Stomach smooth muscle (tissue), 2 donors: Measurements from ENCODE around the gene NEDD9.

ENCODE experiments used
- H3K27ac ChIP-seq: one replicate; pipeline ENCODE4 v1.7.0; 2013; ENCODE audit warnings: mild to moderate bottlenecking, low read length, inconsistent platforms
- H3K27me3 ChIP-seq, 2 donors: one replicate each; pipeline ENCODE4 v1.7.0; 2013; ENCODE audit warnings: low read length in 2 of 2; ENCODE audit not compliant: insufficient read depth in 2 of 2, control insufficient read depth in 1 of 2
- H3K36me3 ChIP-seq, 2 donors: one replicate each; pipeline ENCODE4 v1.7.0; 2013; ENCODE audit warnings: low read length in 2 of 2; ENCODE audit not compliant: control insufficient read depth in 2 of 2, insufficient read depth in 2 of 2
- H3K4me1 ChIP-seq: one replicate; pipeline ENCODE4 v1.7.0; 2013; ENCODE audit warnings: low read length; ENCODE audit not compliant: control insufficient read depth, insufficient read depth
- H3K4me3 ChIP-seq, 2 donors: one replicate each; pipeline ENCODE4 v1.7.0; 2013; ENCODE audit warnings: low read length in 2 of 2
- H3K9ac ChIP-seq, 2 donors: one replicate each; pipeline ENCODE4 v1.7.0; 2013; ENCODE audit warnings: low read length in 2 of 2, mild to moderate bottlenecking in 1 of 2
- H3K9me3 ChIP-seq, 2 donors: one replicate each; pipeline ENCODE4 v1.7.0; 2013; ENCODE audit warnings: low read length in 2 of 2; ENCODE audit not compliant: control insufficient read depth in 2 of 2
- donor health status: healthy.
- donor health status: Pancreatic carcinoma.

The NEDD9 gene

DNA sequence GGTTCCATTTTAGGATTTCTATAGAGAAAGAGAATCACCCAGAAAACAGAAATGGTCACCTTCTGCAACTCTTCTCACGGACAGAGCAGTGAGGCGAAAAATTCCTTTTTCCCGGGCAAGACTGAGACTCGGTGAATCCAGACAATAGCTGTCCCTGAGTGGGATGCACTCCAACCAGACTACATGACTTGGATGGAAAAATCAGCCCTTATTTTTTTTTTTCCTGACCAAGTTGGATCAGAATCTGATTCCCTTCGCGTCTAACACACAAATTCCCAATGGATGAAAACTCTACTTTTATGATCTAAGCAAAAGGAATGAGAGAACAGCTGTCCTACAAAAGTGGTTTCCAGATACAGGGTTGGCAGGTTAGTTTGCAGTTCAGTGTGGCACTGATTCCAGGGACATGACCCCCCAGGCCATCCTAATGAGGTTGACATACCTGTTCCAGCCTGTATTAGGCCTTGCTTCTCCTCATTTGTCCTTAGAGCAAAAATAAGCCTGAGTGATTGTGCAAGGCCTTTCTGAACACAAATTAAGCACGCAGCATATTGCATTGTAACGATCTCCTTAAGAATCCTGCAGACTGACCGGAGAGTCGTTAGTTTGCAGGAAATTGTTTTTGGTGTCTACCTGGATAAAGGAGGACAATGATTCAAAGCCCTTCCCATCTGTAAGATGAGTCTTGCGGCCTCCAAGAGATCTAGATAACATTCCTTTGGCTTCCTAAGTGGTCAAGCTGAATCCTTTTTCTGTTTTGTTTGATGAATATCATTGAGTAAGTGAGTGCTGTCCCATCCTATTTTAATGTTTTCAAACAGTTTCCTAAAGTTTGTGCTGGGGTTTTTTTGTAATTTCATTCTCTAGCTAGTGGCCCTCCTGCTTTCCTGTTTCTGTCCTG is 1.5 kb upstream of the NEDD9 start:
- H3K9me3 ChIP-seq = no peaks in the 10 kb centered on the region
- peaks cover 10% of the 10 kb centered on the region for H3K4me1 ChIP-seq
- no peaks in the 10 kb centered on the region for H3K36me3 ChIP-seq
- H3K4me3 ChIP-seq = no peak overlapping the region
- H3K27ac ChIP-seq = no peak overlapping the region
- no peaks in the 10 kb centered on the region for H3K27me3 ChIP-seq
- H3K9ac ChIP-seq = no peak overlapping the region

DNA sequence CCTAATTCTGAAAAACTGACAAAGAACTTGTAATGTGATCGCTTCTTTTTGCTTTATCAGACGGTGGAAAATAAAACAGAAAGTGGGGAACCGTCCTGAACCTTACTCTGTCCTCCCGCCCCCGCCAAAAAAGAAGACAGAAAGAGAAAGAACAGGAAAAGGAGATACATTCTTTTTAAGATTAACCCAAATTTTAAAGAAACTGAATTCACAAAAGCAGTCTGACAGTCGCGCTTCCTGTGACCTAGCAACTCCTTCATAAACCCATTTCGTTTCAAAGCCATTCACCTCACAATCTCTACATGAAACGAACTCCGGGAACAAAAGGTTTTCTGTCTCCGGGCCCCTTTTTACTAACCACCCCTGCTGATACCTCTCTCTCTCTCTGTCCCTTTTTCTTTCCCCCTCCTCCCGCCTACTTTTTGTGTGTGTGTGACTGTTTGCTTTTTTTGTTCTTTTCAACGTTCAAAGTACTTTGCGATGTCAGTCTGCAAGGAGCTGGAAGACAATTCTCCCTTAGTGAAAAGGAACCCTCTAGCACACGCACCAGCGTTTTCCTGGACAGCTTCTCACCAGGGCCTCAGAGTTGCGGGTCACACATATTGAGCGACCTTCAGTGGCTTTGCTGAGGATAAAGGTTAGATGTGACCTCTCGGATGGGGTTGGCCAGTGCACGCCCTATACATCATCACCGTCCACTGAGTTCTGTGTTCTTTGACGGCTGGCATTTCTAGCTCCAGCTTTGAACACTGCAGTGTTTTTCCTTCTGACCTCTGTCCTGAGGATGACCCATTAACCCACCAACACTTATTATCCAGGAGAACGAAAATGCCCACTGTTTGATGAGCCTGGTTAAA is 530 bp upstream of the NEDD9 start:
- Histone ChIP-seq H3K36me3 (no peaks in the 10 kb centered on the region), H3K4me3 (peak overlapping the region; percentile 83 to 92), H3K27me3 (no peaks in the 10 kb centered on the region), H3K4me1 (peaks cover 10% of the 10 kb centered on the region), H3K9ac (peak overlapping the region; percentile 78 to 82), H3K9me3 (no peaks in the 10 kb centered on the region), H3K27ac (peak overlapping the region; percentile 66)

DNA sequence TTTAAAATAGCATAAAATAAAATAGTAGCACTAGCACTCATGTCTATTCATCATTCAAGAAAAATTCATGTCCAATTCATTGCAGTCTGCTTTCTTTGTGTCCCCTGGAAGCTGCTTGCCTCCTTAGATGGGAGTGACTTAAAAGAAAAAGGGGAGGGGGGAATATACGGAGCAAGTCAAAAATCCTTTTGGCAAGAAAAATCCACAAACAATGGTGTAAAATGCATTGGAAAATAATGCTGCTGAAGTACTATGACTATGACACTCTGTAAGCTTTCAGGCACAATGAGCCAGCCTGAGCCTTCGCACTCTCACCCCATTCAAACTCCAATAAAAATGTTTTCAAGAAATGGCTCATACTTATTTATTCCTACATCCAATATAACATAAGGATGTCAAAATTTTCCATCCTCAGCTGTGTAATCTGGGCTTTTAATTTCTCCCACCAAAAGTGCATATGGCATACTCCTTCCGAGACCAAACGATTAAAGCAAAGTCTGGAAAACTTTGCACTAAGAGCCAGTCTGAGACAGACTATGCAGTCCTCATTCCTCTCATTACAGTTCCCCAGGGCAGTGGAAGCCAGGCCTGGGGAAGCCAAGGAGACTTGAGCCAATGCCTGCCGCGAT is 790 bp downstream of the NEDD9 start:
- H3K9me3 ChIP-seq = no peaks in the 10 kb centered on the region
- H3K36me3 ChIP-seq = no peaks in the 10 kb centered on the region
- H3K27ac ChIP-seq = peak overlapping the region; percentile 66
- H3K4me1 ChIP-seq = peaks cover 10% of the 10 kb centered on the region
- no peaks in the 10 kb centered on the region for H3K27me3 ChIP-seq
- H3K9ac ChIP-seq = peak overlapping the region; percentile 78 to 82
- peak overlapping the region; percentile 83 to 92 for H3K4me3 ChIP-seq

DNA sequence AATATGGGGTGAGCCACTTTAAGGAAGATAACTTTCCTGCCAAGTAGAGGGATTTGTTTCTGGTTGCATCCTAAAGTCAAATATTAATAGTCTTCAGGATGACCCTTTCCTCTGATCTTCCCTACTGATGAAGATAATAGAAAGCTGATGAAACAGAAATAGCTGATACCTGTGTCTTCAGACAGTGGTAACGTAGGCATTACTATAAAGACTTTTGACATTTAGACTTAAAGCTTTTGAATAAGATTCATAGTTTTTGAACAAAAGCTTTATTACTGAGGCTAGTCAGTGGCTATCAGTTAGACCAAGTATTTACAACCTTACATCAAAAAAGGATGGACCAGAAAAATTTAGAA is 1.4 kb downstream of the NEDD9 start:
- peak overlapping the region in 1 of 2 donors; percentile 78 for H3K9ac ChIP-seq
- H3K27ac ChIP-seq = no peak overlapping the region
- no peaks in the 10 kb centered on the region for H3K27me3 ChIP-seq
- H3K4me1 ChIP-seq = peaks cover 10% of the 10 kb centered on the region
- H3K9me3 ChIP-seq = no peaks in the 10 kb centered on the region
- peak overlapping the region in 1 of 2 donors; percentile 92 for H3K4me3 ChIP-seq
- no peaks in the 10 kb centered on the region for H3K36me3 ChIP-seq

DNA sequence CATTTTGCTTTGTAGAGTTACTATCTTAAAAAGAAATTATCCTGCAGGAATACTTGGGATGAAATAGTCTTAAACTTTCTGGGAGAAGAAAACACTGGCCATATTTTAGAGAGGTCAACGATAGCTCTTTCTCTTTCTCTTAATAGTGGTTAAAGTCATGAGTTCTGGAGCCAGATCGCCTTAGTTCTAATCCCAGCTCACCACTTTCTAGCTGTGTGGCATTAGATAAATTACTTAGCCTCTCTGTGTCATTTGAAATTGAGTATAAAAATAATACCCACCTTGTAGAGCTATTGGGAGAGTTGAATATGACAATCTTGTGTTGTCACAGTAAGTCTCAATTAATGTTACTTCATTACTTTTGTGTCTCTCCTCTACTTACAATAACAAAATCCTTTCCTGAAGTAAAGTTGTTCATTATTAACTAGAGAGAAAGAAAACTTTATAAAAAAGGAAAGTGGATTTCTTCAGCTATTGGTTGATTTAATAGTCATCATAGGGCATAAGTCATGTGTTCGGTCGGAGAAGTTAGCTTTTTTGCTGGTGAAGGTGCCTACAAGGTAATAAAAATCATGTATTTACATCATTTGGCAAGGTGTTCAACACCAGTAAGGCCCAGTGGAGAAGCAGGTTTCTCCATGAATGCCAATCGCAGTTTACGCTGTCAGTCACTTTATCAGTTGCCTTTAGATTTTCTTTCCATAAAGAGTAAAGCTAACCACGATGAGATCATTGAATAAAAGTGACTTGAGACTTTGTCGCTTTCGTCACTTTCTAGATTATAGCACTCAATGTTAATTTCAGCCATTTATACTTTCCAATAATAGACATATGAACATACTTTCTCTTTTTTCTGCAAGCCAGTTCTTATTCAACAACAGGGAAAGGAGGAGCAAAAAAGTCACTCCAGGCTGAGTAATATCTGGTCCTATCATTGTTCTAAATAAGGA is 2.0 kb downstream of the NEDD9 start:
- peak overlapping the region in 1 of 2 donors; percentile 78 for H3K9ac ChIP-seq

DNA sequence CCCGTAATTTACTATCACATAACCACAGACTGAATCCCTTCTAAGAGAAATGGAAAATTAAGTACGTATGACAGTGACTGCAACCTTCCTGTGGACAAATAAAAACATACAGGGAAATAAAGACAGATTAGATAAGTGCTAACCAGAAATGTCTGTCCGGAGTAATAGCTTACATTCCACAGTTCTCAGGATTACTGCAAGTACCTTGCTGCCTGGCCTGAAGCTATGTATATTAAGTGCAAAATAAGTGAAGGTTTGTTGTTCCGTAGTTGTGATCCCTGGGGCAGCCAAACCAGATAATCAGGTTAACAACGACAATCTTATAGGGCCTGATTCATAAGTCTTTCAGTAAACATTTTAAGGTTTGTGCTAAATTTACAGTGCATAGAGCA is 2.8 kb downstream of the NEDD9 start:
- H3K4me1 ChIP-seq = peaks cover 10% of the 10 kb centered on the region
- H3K4me3 ChIP-seq = peak overlapping the region in 1 of 2 donors; percentile 4
- no peaks in the 10 kb centered on the region for H3K9me3 ChIP-seq
- H3K27me3 ChIP-seq = no peaks in the 10 kb centered on the region
- peak overlapping the region in 1 of 2 donors; percentile 0 for H3K9ac ChIP-seq
- no peaks in the 10 kb centered on the region for H3K36me3 ChIP-seq
- H3K27ac ChIP-seq = no peak overlapping the region

More for the DNA sequence above, 2.0 kb downstream of the NEDD9 start:
- Histone ChIP-seq H3K27ac (no peak overlapping the region), H3K4me1 (peaks cover 10% of the 10 kb centered on the region), H3K27me3 (no peaks in the 10 kb centered on the region), H3K9me3 (no peaks in the 10 kb centered on the region), H3K4me3 (peak overlapping the region; percentile 13 to 92), H3K36me3 (no peaks in the 10 kb centered on the region)

DNA sequence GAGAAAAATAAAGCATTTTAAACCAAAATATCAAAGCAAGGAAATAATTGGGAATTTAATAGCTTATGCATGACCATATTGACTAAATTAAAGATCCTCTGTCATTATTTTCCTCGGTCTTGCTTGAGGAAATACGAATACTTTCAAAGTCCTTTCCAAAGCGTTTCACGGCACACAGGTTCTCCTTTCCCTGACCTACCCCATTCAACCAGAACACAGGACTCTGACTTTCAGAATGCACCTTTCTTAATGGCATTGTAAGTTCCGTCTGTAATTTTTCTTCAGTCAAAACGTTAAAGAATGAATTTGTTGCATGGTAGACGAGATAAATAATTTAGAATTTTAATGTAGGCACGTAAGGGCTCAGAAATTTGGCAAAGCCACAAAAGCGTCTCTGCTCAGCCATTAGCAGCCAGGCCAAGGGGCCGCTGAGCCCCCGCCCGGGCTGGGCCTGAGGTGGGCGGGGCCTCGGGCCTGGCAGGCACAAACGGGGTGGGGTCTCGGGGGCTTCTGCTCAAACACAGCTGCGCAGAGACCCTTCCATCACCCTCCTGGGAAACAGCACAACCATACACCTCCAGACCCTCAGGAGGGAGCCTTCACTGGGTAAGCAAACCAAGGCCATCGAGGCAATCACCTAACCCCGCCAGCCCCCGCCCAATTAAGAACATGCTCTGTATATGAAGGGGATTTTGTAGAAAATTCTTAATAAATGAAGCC is 3.4 kb downstream of the NEDD9 start:
- peak overlapping the region in 1 of 2 donors; percentile 0 for H3K9ac ChIP-seq
- H3K27ac ChIP-seq = no peak overlapping the region

DNA sequence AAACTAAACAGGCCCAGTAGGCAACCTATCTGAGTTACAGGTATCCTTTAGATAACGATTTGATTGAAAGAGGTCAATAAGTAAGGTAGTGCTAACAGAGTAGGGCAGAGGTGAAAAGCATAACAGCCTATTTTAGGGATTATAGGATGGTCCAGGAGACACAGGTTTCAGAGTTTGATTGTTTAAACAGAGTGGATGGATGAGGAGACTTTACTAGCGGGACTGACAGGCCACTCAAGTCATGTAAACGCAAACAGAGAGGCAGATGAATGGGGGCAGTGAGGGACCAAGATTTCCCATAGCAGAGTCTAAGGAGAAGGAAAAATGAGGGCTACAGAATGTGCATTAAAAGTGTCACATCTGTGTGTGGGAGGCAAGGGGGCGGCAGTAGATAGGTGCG is 4.8 kb downstream of the NEDD9 start:
- H3K27me3 ChIP-seq = no peaks in the 10 kb centered on the region
- H3K9ac ChIP-seq = no peak overlapping the region
- H3K27ac ChIP-seq = no peak overlapping the region
- no peaks in the 10 kb centered on the region for H3K9me3 ChIP-seq
- no peak overlapping the region for H3K4me3 ChIP-seq
- H3K36me3 ChIP-seq = no peaks in the 10 kb centered on the region
- H3K4me1 ChIP-seq = peaks cover 6% of the 10 kb centered on the region

More for the DNA sequence above, 3.4 kb downstream of the NEDD9 start:
- Histone ChIP-seq H3K4me1 (peaks cover 12% of the 10 kb centered on the region), H3K27me3 (no peaks in the 10 kb centered on the region), H3K4me3 (peak overlapping the region in 1 of 2 donors; percentile 4), H3K36me3 (no peaks in the 10 kb centered on the region), H3K9me3 (no peaks in the 10 kb centered on the region)

DNA sequence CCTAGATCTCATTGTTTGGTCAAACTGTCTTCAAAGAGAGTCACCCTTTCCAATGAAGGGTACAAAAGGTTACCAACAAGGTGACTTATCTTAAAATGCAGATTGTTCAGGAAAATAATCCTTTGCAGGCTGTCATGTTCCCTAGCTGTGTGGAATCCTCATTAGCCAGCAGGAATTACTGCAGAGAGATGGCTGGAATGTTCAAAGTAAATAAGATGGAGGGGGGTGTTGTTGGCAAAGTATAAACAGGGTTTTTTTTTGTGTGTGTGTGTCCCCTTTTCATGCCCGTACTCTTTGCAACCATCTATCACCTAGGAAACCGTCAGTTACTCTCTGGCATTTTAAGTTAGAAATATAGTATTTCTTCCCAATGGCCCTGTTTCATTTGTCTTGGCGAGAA is 6.5 kb downstream of the NEDD9 start:
- Histone ChIP-seq H3K9ac (no peak overlapping the region), H3K4me3 (no peak overlapping the region), H3K9me3 (no peaks in the 10 kb centered on the region), H3K36me3 (no peaks in the 10 kb centered on the region), H3K4me1 (peaks cover 3% of the 10 kb centered on the region), H3K27me3 (no peaks in the 10 kb centered on the region), H3K27ac (no peak overlapping the region)
